Measurements from ENCODE around the gene CELF4.

The CELF4 gene

DNA sequence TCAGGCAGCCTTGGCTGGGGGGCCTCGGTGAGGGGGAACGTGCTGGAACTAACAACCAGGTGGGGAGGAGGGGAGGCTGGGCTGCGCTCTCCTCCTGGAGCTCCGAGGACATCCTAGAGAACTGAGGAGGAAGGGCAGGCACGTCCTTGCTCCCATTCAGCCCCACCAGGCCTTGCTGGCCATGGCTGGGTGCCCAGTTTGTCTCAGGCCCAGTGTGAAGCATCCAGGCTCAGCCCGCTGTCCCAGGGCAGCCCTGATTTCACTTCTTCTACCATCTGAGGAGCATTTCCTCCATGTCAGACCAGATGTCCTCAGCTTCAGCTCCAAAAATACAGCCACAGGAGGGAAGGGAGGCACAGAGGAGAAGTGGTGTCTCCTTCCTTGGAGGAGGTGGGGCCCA, 125.4 kb downstream of the CELF4 start:
- no peak for DNase-seq (ENCODE audit: low spot score)

DNA sequence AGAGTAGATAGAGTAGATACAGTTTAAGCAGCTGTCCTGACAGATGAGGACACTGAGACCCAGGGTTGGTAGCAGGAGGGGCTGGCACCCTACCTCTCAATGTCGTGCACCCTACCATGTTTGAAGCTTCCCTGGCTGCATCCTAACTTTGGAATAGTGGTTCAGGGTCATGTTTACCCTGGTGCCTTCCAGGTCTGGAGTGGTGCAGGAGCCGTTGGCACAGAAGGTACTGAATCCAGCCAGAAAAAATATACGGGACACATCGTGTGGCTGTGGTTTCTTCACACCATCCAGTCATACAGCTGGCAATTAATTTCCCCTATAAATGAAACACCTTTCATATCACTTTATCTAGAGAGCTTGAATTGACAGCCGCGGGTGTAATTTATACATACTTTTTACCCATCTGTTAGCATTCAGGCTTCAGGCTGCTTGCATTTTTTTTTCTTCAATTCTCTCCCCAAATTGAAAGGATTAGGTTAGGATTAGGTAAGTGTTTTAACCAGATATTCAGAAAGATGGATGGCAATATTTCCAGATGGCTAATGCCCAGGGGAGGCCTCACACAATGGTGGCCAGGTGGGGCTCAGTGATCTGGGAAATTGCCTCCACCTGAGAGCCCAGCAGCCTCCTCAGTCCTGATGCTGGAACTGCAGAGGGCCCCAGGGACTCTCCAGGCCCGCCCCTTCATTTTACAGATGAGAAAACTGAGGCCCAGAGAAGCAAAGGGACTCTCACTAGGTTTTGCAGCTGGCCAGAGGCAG, 127.0 kb downstream of the CELF4 start:
- no peak for DNase-seq (ENCODE audit: low spot score)

DNA sequence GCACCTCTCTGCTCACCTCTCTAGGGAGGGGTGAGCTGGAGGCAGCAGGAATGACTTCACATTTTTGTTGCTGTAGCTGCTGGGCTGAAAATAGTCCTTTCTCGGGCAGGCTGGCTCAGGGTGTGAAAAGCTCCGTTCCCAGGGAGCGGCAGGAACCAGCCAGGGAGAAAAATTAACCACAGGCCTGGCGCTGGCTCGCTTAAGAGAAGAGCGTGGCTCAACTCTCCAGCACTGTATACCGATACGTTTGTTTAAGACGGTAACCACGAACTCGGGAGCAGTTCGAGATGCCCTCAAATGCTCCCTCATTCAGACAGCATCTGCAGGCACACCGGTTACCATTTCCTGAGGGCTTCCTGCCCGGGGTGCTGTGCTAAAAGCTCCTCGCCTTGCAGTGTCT, 129.6 kb downstream of the CELF4 start:
- DNase-seq (ENCODE audit: low spot score): peak; percentile 68

DNA sequence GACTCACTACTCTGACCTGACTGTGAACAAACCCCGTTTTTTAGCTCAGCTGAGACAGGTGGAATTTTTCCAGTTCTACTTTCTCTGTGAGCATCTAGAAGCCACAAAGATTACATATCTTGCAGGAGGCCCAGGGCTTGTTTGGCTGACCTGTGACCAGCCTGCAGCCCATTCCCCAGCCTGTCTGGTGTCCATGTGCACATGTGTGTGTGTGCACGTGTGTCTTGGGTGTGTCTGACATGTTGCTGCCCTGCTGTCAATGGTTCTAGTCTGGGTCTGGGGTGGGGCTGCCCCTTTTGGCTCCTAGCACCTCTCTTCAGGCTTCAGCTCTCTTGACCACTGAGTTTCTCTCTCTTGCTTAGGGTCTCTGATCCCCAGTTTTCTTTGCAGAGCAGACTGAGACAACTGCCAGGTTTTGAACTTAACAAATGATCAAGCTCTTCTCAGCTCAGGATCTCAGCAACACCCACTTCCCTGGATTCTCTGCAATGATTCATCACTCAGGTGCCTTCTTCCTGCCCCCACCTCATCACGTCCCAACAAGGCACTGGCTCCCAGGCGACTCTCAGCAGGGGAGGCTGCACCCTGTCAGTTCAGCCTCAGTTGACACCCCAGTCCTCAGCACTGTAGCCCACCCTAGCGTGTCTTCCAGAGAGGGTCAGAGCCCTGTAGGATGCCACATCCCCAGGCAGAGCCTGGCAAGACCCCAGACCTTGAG, 130.3 kb downstream of the CELF4 start:
- no peak for DNase-seq (ENCODE audit: low spot score)

DNA sequence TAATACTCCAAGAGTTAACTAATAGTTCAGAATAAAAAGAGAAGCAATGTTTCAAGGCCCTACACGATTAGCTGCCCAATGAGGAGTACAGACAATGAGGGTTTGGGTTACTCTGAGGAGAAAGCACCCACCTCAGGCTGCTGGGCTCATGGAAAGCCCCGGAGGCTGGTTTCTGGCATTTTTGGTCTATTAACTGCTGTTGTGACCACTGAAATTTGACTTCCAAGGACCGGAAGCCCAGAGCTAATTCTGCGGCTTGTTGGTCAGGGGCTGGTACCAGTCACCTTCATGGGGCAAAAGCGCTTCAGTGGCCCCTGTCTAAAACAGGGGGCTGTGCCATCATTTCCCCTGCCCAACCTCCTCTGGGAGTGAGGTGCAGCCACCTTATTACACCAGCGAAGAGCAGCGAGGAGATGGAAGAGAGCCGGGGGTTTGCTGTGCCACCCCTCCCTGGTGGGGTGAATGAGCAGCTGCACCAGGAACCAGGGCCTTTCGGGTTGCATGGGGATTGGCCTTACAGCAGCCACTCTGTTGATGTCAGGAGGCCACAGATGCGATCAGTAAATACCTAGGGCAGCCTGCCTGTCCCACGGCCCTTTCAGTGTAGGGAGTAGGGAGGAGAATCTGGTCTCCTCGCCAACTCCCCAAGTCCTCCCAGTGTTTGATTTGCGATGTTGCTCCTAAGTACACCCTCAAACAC, 131.3 kb downstream of the CELF4 start:
- DNase-seq (ENCODE audit: low spot score): no peak

DNA sequence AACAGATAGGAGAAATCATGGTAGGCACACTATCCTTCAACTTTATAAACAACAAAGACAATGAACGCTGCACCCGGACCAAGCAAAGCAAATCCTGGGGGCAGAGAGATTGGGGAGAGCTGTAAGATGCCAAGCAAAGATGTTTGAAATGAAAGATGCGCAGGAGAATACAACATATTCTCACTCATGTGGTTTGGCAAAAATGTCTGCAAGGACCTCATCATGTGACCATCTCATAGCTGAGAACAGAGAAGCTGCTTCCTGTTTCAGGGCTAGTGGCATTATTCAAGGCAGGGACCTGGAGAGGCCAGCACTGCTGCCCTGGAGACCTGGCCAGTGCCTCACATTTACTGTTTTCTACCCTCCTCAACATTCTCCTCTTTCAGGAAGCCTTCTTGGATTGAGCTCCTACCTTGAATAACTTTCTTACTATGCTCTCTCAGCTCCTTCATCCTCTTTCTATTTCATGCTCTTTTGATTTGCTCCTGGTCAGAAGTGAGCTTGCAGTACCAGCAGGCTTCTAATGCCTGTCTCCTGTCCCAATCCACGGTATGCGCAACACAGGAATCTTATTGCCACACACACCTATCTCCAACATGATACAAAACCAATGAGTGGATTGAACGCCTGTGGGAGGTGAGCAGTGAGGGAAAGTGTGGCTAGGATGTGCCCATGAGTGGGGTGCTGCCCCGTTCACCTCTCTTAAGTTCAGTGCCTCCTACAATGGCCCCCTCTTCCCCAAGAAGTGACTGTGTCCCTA, 133.0 kb downstream of the CELF4 start:
- no peak for DNase-seq (ENCODE audit: low spot score)

DNA sequence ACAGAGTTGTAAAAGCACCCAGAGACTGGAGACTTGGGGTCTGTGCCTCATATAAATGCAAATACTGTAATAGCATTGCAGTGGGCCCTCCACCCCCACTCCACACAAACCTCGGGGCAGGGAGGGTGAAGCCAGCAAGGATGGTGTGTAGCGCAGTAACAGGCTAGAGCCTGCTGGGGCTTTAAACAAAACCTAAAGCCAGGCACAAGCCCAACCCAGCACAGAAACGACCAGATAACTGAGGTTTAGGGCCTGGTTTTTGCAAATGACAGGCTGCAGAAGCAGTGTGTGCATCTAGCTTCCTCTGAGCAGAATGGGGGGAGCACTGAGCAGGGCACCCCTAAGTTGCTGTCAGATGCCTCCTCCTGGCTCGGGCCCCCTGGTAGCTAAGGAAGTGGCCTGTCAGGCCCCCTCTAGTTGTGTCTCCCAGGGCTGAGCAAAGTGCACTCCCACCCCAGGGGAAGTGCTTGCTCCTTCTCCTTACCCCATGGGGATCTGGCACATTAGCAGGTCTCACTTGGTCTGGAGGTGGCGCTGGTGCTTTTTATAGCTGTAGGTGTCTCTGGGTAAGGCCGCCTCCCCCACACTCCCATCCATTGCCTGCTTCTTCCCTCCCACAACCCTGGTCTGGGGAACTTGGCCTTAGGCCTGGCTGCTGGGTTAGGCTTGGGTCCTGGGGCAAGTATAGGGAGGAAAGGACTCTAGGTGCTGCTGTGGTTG, 135.1 kb downstream of the CELF4 start:
- no peak for DNase-seq (ENCODE audit: low spot score)

DNA sequence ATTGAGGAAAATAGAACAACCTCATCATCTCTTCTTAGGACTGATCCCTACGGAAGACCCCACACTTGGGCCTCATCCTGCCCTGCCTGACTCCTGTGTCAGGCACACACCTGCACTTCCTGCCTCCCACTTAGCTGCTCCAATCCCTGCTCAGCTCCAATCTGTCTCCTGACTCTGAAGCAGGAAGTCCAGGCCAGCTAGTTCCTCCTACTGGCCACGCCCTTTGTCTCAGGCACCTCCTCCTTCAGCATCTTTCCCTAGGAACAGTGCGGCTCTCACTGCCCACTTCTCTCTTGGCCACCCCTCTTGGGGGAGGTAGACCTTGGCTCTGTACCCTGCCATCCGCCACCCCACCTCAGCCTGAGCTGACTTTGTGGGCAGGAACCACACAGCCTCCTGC, 135.8 kb downstream of the CELF4 start:
- DNase-seq (ENCODE audit: low spot score): no peak

DNA sequence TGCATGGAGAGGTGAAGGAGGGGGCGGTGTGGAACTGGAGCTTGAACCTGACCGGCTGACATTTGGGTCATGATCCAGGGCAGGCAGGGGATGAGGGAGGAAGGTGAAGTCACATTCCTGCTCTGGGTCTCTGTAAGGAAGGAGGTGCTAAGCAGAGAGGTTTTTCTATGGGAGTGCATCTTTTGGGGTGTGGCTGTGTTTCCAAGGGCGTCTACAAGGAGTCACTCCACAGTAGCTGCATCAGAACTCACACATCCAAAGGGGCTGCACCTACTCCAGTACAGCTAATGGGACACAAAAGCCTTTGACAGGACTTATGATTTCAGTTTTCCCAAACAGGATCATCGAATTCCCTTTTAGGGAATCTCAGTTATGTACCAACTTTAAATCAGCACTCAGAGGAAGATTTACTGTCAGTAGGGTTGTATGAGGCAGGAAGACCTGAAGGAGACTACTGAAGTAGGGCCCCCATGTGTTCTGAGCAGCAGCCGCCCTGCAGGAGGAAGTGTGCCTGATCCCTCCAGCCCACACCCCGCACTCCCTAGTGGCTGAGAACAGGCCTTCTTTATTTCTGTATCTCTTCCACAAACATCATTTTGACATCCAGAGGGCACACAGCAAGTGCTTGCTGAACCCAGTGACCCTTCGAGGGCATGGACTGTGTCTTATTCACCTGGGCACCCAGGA, 137.2 kb downstream of the CELF4 start:
- DNase-seq (ENCODE audit: low spot score): no peak

DNA sequence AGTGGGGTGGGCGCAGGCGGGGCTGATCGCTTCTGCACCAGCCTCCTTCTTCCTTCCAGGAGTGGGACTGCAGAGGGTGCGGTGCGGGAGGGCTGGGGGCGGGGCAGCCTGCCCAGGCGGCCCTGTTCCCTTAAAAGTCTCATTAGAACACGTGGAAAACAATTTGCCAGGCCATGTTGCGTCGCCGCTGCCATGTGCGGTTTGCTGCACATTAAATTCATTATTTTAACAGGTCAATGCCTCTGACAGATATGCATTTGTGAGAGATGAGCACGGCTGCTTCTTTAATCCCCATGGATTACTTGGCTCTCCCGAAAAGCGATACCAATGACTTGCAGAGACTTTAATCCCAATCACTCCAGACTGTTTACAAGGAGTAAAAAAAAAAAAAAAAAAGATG, 139.0 kb downstream of the CELF4 start:
- DNase-seq (ENCODE audit: low spot score): no peak

DNA sequence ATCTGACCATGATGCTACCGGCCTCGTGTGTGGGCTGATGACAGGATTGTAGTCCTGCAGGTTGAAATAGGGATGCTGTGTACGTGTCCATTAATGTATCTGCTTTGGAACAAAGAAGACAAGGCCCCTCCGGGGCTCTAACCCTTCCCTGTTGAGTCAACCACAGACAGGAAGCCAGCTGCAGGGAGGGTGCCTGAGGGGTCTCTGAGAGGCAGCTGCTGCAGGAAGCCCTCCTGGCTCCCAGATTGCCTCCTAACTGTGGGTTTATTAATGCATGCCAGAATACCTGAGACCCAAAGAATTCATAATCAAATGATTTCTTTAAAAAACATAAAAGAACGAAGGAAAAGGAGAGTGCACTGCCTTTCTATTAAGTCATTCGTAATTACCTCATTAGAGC, 140.4 kb downstream of the CELF4 start:
- DNase-seq (ENCODE audit: low spot score): no peak

DNA sequence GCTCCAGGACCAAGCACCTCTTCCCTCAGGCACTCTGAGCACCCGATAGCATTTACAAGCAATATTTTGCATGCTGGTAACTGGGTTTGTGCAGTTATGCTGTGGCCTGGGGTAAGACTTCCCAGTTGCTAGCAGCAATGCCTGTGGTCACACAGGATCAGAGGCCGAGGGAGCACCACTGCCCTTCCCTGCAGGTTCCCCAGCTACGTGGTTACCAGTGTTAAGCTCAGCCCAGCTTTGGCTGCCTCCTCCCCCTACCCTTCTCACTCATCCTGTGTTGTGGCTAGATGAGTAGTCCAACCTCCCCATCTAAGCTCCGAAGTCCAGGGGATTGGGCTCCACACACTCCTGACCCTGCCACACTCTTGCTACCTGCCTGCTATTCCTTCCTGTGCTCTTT, 141.1 kb downstream of the CELF4 start:
- no peak for DNase-seq (ENCODE audit: low spot score)

DNA sequence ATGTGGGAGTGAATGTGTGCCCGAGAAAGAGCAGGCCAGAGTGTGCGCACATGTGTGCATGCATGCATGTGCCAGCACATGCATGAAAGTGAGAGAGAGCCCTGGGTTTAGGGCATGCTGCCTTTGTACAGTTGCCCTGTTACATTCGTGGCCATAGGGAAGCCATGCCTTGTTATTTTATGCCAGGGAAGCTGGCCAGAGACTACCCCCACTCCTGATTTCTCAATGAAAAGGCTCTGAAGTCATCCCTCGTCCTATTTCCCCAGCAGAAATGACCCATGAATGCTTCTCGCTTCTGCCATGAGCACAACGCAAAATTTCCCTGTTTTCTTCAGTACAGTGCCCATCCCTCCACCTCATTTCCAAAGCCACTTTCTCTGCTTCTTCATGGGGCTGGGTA, 143.0 kb downstream of the CELF4 start:
- DNase-seq (ENCODE audit: low spot score): no peak

DNA sequence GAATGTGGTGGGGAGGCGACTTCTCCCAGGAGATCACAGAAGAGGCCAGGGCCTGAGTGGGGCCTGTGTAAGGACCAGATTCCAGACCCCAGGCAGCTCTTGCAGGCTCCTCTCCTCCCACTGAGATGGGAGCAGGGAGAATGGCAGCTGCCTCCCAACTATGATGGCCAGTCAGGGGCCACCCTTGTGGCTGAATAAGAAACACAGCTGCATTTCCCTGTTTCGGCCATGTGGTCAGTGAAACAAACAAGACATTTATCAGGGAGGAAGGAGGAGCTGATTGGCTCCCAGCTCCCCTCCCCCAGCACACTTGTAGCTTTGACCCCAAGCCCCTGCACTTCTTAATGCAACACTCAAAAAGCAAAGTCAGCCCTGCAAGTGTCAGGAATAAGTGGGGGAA, 143.5 kb downstream of the CELF4 start:
- DNase-seq (ENCODE audit: low spot score): no peak

DNA sequence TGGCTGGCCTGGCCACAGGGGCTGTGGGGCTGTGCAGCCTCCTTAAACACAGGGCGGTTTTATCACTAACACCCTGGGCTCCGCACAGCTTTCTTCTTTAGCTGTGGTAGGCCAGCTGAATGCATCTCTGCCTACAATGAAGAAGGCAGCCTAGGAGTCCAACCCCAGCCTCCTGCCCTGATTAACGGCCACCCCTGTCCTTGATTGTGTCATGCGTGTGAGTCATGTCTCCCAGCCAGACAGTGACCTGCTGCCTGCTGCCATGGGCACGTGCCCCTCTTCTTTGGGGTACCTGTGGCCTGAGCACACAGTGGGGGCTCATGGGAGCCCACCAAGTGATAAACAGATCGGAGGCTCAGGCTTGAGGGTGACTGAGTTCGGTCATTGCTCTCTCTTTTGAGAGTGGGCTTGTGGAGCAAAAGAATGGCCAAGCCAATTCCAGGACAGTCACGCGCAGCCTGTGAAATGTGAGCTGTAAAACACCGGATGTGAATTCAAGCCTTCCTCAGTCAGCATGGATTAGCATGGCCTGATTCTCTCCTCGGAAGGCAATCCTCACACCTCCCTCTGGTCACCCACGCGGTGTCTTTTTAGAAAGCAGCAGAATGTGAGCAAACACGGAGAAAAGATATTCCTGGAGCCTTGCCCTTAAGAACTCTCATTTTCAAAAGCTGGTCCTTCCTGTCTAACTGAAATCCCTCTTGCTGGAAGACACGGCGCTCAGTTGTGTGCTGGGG, 144.1 kb downstream of the CELF4 start:
- no peak for DNase-seq (ENCODE audit: low spot score)

DNA sequence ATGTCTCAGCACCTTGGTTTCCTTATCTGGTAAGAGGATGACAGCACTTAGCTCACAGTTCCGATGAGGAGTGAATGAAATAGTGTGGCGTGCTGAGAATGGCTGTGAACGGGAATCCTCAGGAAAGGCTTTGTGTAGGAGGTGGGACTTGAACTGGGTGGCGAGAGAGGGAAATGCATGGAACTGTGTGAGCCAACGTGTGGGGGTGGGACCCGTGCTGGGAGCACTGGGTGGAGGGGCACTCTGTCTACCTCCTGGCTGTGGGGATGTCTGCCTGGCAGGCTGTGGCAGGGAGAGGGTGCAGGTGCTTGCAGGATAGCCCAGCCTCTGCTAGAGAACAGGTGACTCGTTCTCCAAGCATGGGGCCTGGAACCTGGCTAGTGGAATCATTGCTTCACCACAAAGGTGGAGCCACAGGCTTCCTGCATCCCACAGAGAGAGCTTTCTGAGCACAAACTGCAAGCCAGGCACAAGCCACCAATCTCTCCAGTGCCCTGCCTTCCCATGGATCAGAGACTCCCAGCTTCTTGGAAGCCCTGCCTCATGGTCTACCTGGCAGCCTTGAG, 145.2 kb downstream of the CELF4 start:
- DNase-seq (ENCODE audit: low spot score): no peak

DNA sequence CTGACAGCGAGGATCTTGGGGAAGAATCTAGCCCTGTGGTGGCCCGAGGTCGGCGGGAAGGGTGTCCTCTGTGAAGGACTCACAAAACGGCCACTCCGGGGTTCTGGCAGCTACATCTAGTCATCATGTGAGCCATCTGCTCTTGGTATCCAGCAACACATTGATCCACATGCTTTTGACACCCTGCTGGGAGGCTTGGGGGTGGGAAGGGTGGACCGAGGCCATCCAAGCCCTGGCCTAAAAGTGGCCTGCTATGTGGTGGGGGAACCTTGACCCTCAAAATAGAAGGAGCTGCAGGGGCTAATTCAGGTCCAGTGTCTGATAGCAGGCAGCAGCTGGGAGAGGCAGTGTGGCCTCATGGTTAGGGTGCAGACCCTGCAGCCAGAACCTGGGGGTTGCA, 145.7 kb downstream of the CELF4 start:
- no peak for DNase-seq (ENCODE audit: low spot score)

DNA sequence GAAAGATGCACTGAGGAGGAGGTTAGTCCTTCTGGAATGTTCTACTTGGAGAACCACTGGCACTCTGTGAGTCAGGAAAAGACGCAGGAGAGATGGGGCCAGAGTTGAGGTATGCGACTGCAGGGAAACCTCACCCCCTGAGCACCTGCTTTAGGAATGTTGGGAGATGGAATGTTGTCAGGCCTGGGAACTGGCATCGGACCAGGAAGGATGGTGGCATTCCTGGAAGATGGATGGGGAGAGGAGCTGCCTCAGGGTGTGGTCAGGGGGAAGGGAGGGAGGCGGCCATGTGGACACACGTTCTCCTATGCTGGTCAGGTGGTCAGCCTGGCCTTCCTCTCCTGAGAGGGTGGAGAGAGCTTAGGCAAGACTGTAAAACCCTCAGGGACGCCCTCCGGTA, 146.3 kb downstream of the CELF4 start:
- peak; percentile 68 for DNase-seq (ENCODE audit: low spot score)

DNA sequence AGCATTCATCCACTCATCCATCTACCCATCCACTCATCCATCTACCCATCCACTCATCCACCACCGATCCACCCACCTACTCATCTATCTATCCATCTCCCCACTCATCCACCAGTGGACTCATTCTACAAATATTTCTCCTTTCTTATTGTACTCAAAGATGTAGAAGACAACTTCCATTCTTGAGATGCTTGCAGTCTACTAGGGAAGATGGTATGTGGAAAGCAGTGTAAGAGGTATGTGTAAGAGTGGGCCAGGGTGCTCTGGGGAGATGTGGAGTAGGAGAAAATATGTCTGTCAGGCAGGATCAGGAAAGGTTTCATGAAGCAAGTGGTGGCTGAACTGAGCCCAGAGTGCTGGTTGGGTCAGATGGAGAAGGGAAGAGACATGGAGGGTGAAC, 150.8 kb downstream of the CELF4 start:
- no peak for DNase-seq (ENCODE audit: low spot score)

DNA sequence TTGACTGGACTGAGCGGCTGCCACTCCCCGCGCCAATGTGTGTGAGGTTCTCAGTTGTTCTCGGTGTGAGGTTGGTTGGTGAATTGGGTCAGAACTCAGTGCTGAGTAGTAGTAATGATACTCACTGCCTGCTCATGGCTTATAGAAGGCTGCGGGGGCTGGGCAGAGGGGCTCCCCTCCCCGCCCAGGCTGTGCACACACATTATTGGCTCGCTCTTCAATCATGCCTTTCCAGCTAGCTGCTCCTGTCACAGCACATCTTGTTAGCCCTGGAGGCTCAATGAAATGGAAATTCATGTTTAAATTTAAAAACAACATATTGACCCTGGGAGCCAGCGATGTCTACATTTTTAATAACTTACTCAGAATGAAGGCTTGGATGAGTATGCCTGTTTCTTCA, 152.8 kb downstream of the CELF4 start:
- DNase-seq (ENCODE audit: low spot score): no peak

Measured in AG20443 (cell line).